Measurements from ENCODE around the gene OXNAD1. TPM values are rescaled to one million over a fixed set of nuclear protein-coding genes. Genes with fewer than 3 reads are reported as not detected.

OXNAD1 gene
- polyA plus RNA-seq, 4 donors: 17.3 to 18.5 (median 17.9) TPM

DNA sequence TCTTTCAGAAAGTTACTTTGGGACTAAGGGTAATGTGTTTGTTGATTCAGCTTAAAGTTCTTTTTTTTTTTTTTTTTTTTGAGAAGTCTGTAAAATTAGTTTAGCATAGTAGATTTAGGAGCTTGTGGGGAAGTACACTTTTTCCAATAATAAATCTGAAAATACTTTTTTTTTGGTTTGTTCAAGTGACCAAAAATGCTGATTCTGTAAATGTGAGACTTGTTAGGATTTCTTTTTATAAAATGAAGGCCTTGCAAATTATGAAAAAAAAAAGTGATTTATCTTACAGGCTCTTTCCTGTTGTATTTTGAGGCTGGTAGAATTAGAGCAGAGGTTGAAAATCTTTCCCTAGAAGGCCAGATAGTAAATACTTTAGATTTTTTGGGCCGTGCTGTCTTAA is 7.6 kb downstream of the OXNAD1 start:
- no peak for DNase-seq (ENCODE audit: low read depth in 4 of 4, low spot score in 3 of 4)

DNA sequence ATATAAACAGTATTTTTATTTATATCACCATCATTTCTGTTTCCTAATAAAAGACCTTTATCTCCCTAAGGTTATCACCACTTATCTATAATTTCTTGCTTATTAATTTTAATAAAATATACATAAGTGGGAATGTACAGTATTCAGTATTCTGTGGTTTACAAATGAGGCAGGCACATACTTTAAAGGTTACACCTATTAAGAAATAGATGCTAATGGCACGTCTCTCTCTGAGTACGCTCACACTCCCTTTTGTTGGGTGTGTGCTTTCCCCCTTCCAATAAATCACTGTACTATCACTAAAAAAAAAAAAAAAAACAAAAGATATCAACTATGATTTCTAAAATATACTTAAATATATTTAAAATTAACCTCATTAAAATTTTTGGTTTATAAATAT is 8.9 kb downstream of the OXNAD1 start:
- DNase-seq (ENCODE audit: low read depth in 4 of 4, low spot score in 3 of 4): no peak

- no peak for DNase-seq (ENCODE audit: low read depth in 4 of 4, low spot score in 3 of 4)
Observed at GRCh38 chr3:16277471-16277870, 12.5 kb downstream of the OXNAD1 start.

- no peak for DNase-seq (ENCODE audit: low read depth in 4 of 4, low spot score in 3 of 4)
Observed at GRCh38 chr3:16279010-16279801, 14.2 kb downstream of the OXNAD1 start.

GRCh38 chr3:16280671-16281070 is 15.7 kb downstream of the OXNAD1 start:
- no peak for DNase-seq (ENCODE audit: low read depth in 4 of 4, low spot score in 3 of 4)

GRCh38 chr3:16284633-16285032 is 19.6 kb downstream of the OXNAD1 start:
- no peak for DNase-seq (ENCODE audit: low read depth in 4 of 4, low spot score in 3 of 4)

DNA sequence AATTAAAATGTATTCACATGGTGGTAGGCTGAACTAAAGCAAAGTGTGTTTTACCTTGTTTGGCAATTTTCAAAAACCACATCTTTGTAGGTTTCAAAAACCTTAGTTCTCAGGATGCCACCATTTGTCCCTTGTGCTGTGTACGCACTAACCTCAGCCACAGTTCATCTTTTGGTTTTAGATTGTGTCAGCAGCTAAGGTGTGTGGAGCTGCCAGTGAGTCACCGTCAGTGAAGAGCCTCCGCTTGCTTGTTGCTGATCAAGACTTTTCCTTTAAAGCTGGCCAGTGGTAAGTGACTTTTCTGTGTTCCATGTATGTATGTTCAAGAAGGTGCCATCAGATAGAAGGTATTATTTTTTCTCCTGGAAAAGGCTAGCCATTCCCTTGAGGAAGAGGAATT is 21.1 kb downstream of the OXNAD1 start:
- no peak for DNase-seq (ENCODE audit: low read depth in 4 of 4, low spot score in 3 of 4)

GRCh38 chr3:16286751-16287543 is 21.9 kb downstream of the OXNAD1 start:
- no peak for DNase-seq (ENCODE audit: low read depth in 4 of 4, low spot score in 3 of 4)

- no peak for DNase-seq (ENCODE audit: low read depth in 4 of 4, low spot score in 3 of 4)
Observed at GRCh38 chr3:16288664-16289063, 23.7 kb downstream of the OXNAD1 start.

DNA sequence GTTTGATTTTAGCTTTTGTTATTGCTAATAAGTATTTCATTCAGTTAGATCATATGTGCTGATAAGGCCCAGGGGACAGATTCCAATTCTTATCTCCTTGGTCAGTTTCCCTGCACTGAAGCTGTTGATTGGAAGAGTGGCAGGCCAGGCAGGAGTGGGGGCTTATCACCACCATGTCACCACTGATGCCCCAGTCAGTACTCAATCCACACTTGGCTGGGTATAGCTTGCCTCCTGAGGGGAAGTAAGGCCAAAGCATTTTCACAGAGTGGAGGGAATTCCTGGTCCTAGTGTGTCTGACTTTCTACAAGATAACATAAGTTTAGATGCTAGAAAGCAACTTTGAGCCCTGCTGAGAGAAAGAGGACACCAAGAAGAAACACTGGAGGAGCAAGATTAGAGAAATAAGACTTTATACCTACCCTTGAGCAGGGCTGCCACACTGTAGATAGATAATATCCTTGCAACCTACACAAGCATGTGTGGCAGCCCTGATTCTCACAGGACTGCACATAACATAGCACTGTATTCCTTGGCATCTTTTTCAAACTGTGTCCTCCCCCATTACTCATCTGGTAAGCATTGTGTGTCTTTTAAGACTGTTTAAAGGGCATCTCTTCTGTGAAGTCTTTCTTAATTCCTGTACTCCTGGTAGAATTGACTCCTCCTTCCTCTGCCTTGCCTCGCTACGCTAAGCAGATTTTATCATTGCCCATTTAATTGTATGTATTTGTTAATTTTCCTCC is 24.3 kb downstream of the OXNAD1 start:
- DNase-seq (ENCODE audit: low read depth in 4 of 4, low spot score in 3 of 4): no peak

GRCh38 chr3:16290007-16290826 is 25.2 kb downstream of the OXNAD1 start:
- DNase-seq (ENCODE audit: low read depth in 4 of 4, low spot score in 3 of 4): peak; percentile 25 to 51 (median 34)

- no peak for DNase-seq (ENCODE audit: low read depth in 4 of 4, low spot score in 3 of 4)
Observed at GRCh38 chr3:16290827-16291196, 25.8 kb downstream of the OXNAD1 start.

DNA sequence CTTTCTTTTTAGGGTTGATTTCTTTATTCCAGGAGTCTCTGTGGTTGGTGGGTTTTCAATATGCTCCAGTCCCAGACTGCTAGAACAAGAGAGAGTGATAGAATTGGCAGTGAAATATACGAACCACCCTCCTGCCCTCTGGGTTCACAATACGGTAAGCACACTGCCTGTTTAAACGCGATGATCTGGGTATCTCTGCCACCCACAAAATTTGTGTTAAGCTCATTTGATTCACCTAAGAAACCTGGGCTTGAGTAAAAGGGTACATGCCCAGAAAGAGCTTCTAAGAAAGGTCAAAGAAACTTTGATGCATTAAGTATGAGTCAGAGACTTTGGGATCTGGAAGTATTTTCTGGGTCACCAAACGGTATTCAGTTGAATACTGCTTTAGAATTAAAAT is 29.8 kb downstream of the OXNAD1 start:
- DNase-seq (ENCODE audit: low read depth in 4 of 4, low spot score in 3 of 4): no peak

DNA sequence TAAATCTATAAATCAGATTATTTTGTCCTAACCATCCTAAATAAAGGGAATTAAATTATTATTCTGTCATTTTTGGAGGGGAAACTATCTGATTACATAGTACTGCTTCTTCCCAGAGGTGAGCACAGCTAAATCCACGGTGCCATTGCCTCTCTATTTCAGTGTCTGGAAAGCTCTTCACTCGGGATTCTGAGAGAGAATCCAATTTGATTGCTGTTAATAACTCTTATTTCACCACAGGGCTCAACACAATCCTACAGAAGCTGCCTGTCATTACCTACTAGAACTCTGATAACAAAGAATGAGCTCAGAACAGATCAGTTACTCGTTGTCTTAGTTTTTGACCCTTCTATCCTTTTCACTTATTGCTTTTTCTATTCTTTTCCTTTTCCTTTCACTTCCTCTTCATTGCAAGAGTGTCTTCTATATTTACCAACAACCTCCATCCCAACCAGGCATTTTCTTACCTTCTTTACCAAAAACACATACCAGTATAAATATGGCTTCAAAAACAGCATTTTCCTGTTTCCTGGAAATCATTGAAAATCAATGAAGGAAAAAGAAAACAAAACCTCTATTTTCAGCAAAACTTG is 30.4 kb downstream of the OXNAD1 start:
- DNase-seq (ENCODE audit: low read depth in 4 of 4, low spot score in 3 of 4): no peak

- DNase-seq (ENCODE audit: low read depth in 4 of 4, low spot score in 3 of 4): no peak
Observed at GRCh38 chr3:16297997-16298885, 33.2 kb downstream of the OXNAD1 start.

GRCh38 chr3:16298891-16299290 is 33.9 kb downstream of the OXNAD1 start:
- no peak for DNase-seq (ENCODE audit: low read depth in 4 of 4, low spot score in 3 of 4)

- no peak for DNase-seq (ENCODE audit: low read depth in 4 of 4, low spot score in 3 of 4)
Observed at GRCh38 chr3:16299746-16300145, 34.7 kb downstream of the OXNAD1 start.

DNA sequence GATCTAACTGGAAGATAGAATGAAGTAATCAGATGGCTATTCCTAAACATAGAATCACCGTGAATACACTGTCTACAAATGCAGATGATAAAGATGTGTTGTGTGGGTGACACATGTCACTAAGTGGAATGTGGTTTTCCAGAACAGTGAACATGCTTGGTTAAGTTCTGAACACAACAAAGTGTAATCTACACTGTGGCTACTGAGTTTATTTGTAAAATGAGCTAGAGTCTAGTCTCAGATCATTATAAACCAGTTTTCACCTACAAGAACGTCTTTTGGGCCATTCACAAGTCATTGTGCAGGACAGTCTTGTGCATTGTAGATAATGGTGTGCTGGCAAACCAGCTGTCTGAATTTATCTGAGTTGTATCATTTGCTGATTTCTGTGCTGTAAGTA is 35.3 kb downstream of the OXNAD1 start:
- DNase-seq (ENCODE audit: low read depth in 4 of 4, low spot score in 3 of 4): no peak

DNA sequence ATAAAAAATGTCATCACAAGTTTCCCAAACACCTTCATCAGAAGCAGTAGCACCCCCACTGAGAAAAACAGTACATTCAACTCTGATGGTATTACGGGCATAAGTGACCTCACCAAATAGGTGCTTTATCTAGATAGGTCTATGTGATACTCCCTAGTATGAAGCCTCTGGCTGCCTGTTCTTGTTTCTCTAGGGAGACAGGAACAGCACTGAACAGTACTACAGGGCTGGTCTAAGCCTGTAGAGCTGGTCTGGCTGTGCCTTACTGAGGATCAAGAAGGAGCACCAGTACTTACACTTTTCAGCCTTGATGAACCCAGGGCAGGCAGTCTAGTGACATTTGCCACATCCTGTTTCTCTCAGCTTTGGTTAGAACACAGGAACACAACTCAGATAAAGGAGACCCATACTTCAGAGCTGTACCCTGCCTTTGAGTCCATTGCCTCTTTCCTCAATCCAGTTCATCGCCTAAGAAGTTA is 35.9 kb downstream of the OXNAD1 start:
- DNase-seq (ENCODE audit: low read depth in 4 of 4, low spot score in 3 of 4): no peak
